Glomerular visceral epithelial cell (primary cell): ENCODE measurements around the gene ACACB.

Source experiments
- DNase-seq: peaks from one replicate; pipeline ENCODE4 v3.0.0-alpha.2; 2016; ENCODE audit errors: extremely low spot score

ACACB gene

DNA sequence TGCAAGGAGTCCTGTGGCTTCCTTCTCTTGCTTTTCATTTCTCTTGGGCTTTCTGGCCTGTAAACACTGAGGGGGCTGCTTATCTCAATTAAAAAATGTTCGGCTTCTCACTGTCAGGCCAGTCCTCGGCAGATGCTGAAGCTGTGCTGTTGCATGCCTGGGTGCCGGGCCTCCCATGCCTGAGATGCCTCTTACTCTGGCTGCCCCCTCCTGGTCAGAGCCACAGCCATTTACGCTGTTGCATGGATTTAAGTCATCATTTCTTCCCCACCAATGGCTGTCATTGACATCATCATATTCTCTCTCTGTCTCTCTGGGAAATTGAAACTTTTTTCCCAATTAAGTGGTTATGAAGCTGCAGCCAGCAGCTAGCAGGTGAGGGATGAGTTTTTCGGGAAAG is 139.0 kb downstream of the ACACB start:
- no peak for DNase-seq

DNA sequence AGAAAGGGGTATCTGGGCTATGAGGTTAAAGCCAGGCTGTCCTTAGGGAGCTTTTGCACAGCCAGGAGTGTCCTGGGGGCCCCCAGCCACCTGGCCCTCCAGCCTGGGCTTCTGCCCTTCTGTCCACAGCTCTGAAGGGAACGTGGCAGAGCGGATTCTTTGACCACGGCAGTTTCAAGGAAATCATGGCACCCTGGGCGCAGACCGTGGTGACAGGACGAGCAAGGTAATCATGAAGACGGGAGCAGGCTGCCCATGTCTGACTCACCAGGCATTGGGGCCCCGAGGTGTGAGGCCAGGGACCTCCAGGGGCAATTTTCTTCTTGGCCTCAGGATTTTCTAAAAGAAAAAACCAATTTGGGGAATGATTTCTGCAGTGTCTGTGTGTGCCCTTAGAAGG is 139.6 kb downstream of the ACACB start:
- DNase-seq, result no peak

GRCh38 chr12:109258201-109258600 is 141.8 kb downstream of the ACACB start:
- DNase-seq, result no peak

DNA sequence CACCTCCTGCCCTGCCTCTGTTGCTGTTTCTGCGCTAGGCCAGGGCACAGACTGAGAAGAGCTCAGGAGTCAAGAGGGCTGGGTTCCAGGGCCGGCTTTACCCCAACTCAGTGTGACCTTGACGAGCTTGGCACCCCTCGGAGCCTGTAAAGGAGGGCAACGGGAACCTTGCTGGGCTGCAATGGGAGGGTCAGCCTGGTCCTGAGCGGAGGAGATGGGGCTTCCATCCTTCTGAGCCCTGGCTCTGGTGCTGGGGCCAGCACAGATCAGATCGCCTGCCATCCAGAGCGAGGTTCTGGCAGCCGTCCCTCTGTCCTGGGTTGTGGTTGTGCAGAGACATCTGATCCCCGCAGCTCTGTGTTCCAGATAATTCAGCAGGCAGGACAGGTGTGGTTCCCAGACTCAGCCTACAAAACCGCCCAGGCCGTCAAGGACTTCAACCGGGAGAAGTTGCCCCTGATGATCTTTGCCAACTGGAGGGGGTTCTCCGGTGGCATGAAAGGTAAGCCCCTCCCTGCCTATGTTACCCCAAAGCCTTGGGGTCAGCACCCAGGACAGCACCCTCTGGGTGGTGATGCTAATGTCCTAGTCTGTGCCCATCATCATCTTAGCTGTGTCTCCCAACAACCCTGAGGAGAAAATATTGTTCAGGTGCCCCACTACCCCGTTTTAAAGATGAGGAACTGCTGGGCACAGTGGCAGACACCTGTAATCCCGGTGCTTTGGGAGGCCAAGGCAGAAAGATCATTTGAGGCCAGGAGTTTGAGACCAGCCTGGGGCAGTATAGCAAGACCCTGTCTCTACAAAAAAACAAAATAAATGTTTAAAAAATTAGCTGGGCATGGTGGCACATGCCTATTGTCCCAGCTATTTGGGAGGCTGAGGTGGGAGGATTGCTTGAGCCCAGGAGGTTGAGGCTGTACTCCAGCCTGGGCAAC is 142.5 kb downstream of the ACACB start:
- DNase-seq, result no peak

DNA sequence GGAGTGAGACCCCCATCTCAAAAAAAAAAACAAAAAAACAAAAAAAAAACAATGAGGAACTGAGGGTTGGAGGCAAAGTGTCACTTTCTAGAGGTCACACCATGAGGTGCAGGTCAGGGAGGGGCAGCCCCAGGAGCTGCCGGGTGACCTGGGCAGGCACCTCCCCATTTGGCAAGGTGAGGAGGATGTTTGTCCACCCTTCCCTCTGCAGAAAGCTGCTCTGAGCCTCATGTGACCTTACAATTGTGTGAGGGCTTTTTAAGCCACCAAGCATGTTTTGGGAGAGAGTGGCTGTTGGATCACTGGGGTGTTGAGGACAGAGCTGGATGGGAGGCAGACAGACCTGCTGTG is 143.1 kb downstream of the ACACB start:
- no peak for DNase-seq

- no peak for DNase-seq
Observed at GRCh38 chr12:109261087-109261486, 144.7 kb downstream of the ACACB start.

DNA sequence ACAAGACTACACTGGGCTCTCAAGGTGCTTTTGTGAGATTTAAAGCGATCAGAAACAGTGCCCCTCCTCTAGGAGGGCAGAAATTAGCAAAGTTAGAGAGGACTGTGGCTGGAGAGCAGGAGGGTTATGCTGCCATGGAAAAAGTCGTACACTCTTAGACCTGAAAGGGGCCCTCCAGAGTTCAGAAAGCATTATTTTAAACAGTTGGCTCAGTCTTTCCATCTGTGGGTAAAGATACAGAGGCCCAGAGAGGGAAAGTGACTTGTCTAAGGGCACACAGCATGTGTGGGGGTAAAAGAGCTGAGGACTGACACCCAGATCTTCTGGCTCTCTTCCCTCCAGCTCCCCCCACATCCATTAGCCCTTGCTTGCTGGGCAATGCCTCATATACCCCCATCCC is 145.6 kb downstream of the ACACB start:
- DNase-seq, result no peak

DNA sequence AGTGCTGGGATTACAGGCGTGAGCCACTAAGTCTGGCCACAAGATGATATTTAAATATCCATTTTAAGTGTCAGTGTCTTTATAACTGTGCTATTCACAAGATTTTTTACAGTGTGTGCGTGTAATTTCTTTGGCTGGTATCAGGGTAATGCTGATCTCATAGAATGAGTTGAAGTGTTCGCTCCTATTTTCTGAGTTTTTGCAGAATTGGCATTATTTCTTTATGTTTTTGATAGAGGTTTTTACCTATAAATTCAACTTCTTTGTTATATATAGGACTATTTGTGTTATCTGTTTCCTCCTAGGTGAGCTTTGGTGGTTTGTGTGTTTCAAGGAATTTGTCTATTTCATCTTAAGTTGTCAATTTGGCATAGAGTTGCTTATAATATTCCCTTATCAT is 147.1 kb downstream of the ACACB start:
- no peak for DNase-seq

DNA sequence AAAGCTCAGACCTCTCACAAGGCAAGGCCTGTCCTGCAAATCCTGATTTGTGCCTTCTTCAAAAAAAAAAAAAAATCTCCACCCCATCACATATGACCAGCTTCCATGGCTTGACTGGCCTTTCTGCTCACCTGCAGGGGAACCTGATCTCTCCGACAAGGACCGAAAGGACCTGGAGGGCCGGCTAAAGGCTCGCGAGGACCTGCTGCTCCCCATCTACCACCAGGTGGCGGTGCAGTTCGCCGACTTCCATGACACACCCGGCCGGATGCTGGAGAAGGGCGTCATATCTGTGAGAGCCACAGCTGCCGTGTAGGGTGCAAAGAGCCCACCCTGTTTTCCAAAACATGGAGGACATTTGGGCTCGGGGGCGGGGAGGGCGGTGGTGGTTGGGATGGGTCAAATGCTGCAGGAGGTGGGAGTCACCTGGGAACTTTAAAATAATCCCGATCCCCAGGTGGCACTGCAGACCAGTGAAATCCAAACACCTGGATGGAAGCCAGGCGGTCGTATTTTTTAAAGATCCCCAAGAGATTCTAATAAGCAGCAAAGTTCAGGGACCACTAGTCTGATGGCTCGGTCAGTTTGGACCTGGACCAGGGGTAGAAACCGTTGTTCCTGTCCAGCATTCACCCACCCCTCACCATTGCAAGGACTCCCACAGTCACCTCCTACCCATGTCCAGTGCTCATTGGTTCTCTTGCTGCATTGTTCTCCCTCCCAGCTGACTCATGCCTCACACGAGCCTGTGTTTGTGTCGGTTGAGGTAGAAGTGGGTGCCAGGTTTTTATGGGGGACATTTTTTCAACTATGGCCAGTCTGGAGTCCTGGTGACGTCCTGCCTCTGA is 147.9 kb downstream of the ACACB start:
- DNase-seq, result peak; percentile 63

GRCh38 chr12:109264943-109265650 is 148.7 kb downstream of the ACACB start:
- no peak for DNase-seq

DNA sequence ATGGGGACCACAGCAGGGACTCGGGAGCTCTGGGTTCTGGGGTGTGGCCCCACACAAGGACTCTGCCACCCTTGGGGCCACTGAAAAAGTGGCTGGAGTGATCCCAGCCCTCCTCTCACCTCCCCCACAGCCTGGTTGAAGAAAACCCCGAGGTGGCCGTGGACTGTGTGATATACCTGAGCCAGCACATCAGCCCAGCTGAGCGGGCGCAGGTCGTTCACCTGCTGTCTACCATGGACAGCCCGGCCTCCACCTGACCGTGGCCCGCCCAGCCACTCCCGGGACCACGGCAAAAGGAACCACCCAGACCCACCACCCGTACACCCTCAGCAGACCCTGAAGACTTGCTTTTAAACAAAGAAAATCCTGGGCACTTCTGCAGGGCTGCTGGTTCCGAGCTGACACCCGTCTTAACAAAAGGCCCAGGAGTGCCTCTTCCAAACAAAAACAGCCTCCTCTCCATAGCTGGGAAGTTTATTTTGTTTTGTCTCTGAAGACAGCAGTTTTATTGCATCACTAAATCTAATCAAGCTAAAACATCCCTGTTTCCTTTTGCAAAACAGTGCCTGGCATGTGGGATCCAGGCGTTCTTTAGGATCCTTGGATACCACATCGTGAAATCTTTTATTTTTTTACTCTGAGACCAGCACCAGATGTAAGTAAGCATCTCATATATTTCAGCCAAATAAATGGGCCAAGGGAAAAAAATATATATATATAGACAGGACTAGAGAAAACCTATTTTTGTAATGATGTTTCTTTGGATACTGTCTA is 149.9 kb downstream of the ACACB start:
- DNase-seq, result no peak

- DNase-seq, result no peak
Observed at GRCh38 chr12:109267361-109267760, 151.0 kb downstream of the ACACB start.

DNA sequence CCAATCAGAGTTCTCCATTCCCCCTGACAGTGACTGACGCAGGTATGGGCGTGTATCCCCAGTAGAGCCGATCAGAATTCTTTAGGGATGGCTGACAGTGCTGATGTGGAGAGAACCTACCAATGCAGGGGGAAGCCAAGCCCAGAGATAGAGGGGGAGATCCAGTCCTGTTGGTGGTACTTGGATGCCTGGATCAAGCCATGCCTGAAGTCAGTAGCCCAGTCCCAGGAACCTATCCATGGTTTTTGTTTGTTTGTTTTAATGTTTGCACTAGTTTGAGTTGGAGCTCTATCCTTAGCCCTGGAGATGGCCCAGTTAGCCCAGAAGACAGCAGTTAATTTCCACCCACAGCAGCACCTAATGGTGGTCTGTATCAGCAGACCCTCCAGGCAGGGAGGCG is 152.5 kb downstream of the ACACB start:
- DNase-seq, result no peak

DNA sequence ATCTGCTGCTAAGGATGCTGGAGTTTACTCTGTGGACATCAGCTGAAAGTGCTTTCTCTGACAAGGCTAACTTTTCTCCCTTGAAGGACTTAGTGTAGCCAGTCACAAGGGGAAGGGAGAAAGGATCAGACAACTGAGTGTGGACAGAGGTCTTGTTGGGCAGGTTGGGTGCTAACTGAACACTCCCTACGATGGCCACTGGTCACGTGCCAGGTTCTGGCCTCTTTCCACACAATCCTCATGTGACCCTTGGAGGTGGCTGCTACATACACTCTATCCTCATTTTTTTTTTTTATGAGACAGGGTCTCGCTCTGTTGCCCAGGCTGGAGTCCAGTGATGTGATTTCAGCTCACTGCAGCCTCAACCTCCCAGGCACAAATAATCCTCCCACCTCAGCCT is 153.0 kb downstream of the ACACB start:
- no peak for DNase-seq

GRCh38 chr12:109270494-109270893 is 154.1 kb downstream of the ACACB start:
- no peak for DNase-seq

GRCh38 chr12:109271418-109271817 is 155.0 kb downstream of the ACACB start:
- no peak for DNase-seq

- DNase-seq, result no peak
Observed at GRCh38 chr12:109273354-109273753, 157.0 kb downstream of the ACACB start.

GRCh38 chr12:109274381-109274780 is 158.0 kb downstream of the ACACB start:
- DNase-seq, result no peak

- DNase-seq, result no peak
Observed at GRCh38 chr12:109275173-109275572, 158.8 kb downstream of the ACACB start.

GRCh38 chr12:109276160-109276559 is 159.8 kb downstream of the ACACB start:
- no peak for DNase-seq

GRCh38 chr12:109277255-109277898 is 161.0 kb downstream of the ACACB start:
- no peak for DNase-seq
